HUES6 (cell line): ENCODE results near the gene MRC2.

ENCODE experiments used
- H3K27ac ChIP-seq: 2 replicates; pipeline ENCODE4 v1.7.0; 2013; ENCODE audit warnings: low read depth, mild to moderate bottlenecking, low read length, inconsistent platforms
- H3K27me3 ChIP-seq: 2 replicates; pipeline ENCODE4 v1.6.1; 2013; ENCODE audit warnings: low read length; ENCODE audit not compliant: control insufficient read depth, insufficient read depth
- H3K36me3 ChIP-seq: 2 replicates; pipeline ENCODE4 v1.6.1; 2013; ENCODE audit warnings: low read length; ENCODE audit not compliant: control insufficient read depth, insufficient read depth
- H3K4me1 ChIP-seq: 2 replicates; pipeline ENCODE4 v1.6.1; 2013; ENCODE audit warnings: low read length; ENCODE audit not compliant: control insufficient read depth, insufficient read depth
- H3K4me3 ChIP-seq: 2 replicates; pipeline ENCODE4 v1.5.1; 2013; ENCODE audit warnings: low read depth, low read length
- H3K9ac ChIP-seq: one replicate; pipeline ENCODE4 v1.6.1; 2013; ENCODE audit warnings: mild to moderate bottlenecking, low read length
- H3K9me3 ChIP-seq: 2 replicates; pipeline ENCODE4 v1.6.1; 2013; ENCODE audit warnings: low read depth, low read length; ENCODE audit not compliant: control insufficient read depth, insufficient read depth

Gene MRC2

GRCh38 chr17:62665599-62665998, 38.1 kb downstream of the MRC2 start:
- H3K9ac ChIP-seq, result no peak overlapping the region
- 0 out of 2 replicates have a peak, but pooled peaks cover 5% of the 10 kb centered on the region for H3K36me3 ChIP-seq
- H3K4me1 ChIP-seq, result peaks cover 5% of the 10 kb centered on the region; the same call in 1 of the 2 replicates
- no peaks in the 10 kb centered on the region for H3K27me3 ChIP-seq
- H3K4me3 ChIP-seq, result no peak overlapping the region
- H3K27ac ChIP-seq, result no peak overlapping the region
- peaks cover 5% of the 10 kb centered on the region for H3K9me3 ChIP-seq

GRCh38 chr17:62666061-62666800, 38.8 kb downstream of the MRC2 start:
- H3K4me3 ChIP-seq, result no peak overlapping the region
- 0 out of 2 replicates have a peak, but pooled peaks cover 5% of the 10 kb centered on the region for H3K36me3 ChIP-seq
- peaks cover 5% of the 10 kb centered on the region; the same call in 1 of the 2 replicates for H3K4me1 ChIP-seq
- H3K9me3 ChIP-seq, result no peaks in the 10 kb centered on the region
- H3K27ac ChIP-seq, result no peak overlapping the region
- no peaks in the 10 kb centered on the region for H3K27me3 ChIP-seq
- H3K9ac ChIP-seq, result no peak overlapping the region

DNA sequence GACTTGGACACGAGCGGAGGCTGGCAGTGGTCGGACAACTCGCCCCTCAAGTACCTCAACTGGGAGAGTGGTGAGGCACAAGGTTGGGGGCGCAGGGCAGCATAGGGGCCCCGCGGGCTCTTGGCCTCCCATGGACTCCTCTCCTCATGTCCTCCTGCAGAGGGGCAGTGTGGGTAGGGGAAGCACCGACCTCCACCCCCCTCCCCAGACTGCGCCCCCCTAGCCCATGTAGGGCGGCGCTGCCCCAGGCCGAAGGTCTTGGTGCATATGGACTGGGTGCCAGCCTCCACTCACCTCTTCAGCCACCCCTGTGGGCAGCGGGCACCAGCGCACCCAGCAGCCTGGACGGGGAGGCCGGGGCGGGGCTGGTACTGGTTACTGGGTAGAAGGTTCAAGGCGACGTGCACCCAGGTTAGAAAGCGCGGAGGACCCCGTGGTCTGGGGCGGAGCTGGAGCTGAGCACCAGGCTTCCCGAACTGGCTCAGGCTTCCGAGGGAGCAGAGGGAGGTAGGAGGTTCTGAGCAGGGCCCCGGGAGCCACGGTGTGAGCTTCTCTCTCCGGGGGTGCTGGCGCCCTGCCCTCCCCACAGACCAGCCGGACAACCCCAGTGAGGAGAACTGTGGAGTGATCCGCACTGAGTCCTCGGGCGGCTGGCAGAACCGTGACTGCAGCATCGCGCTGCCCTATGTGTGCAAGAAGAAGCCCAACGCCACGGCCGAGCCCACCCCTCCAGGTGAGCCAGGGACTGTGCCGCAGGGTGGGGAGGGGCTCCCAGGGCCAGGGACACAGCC, 39.5 kb downstream of the MRC2 start:
- H3K4me3 ChIP-seq, result no peak overlapping the region
- no peaks in the 10 kb centered on the region for H3K27me3 ChIP-seq
- no peak overlapping the region for H3K27ac ChIP-seq
- H3K9ac ChIP-seq, result no peak overlapping the region
- H3K4me1 ChIP-seq, result peaks cover 5% of the 10 kb centered on the region; the same call in 1 of the 2 replicates
- H3K9me3 ChIP-seq, result no peaks in the 10 kb centered on the region
- 0 out of 2 replicates have a peak, but pooled peaks cover 9% of the 10 kb centered on the region for H3K36me3 ChIP-seq

GRCh38 chr17:62668091-62668804, 40.8 kb downstream of the MRC2 start:
- Histone ChIP-seq H3K27me3 (no peaks in the 10 kb centered on the region), H3K9ac (no peak overlapping the region), H3K9me3 (no peaks in the 10 kb centered on the region), H3K4me3 (no peak overlapping the region), H3K4me1 (peaks cover 5% of the 10 kb centered on the region; the same call in 1 of the 2 replicates), H3K36me3 (0 out of 2 replicates have a peak, but pooled peaks cover 9% of the 10 kb centered on the region), H3K27ac (no peak overlapping the region)

DNA sequence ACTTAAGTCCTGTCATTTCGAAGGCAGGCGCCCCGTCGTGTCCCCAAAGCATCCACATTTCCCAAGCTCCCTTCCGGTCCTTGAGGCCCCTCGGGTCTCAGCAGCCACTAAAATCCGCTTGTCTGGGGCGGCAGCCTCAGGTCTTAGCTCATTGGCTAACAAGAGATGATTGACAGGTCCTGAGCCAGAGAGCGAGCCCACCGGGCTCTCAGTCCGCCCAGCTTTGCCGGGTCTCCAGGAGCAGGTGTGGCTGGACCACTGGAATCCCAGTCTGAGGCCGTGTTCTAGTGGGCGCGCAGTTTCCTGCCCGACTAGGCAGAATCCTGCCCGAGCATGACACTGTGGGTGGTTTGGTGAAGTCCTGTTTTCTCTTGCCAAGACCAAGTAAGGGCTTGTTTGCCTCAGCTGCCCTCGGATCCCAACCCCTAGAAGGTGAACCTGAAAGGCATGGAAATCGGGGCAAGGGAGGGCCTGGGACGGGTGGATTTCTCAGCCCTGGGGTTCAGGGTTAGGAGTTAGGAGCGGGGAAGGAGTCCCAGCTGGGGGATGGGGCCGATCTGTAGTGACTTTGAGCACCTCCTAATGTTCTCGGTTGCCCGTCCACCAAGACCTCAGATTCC, 42.8 kb downstream of the MRC2 start:
- H3K27me3 ChIP-seq, result no peaks in the 10 kb centered on the region
- H3K4me1 ChIP-seq, result peaks cover 5% of the 10 kb centered on the region; the same call in 1 of the 2 replicates
- H3K36me3 ChIP-seq, result peaks cover 9% of the 10 kb centered on the region; the same call in 1 of the 2 replicates
- no peak overlapping the region for H3K4me3 ChIP-seq
- no peaks in the 10 kb centered on the region for H3K9me3 ChIP-seq
- H3K9ac ChIP-seq, result no peak overlapping the region
- no peak overlapping the region for H3K27ac ChIP-seq

DNA sequence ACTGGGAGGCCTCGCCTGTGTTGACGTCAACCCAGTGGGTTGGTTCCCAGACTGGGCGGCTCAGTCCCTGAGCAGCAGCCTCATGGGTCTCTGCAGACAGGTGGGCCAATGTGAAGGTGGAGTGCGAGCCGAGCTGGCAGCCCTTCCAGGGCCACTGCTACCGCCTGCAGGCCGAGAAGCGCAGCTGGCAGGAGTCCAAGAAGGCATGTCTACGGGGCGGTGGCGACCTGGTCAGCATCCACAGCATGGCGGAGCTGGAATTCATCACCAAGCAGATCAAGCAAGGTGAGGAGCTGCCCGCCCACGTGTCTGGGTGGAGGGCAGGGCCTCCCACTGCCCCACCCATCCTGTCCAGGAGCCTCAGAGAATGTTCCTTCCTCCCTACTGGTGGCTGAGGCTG, 44.1 kb downstream of the MRC2 start:
- peaks cover 20% of the 10 kb centered on the region for H3K36me3 ChIP-seq
- H3K9me3 ChIP-seq, result no peaks in the 10 kb centered on the region

DNA sequence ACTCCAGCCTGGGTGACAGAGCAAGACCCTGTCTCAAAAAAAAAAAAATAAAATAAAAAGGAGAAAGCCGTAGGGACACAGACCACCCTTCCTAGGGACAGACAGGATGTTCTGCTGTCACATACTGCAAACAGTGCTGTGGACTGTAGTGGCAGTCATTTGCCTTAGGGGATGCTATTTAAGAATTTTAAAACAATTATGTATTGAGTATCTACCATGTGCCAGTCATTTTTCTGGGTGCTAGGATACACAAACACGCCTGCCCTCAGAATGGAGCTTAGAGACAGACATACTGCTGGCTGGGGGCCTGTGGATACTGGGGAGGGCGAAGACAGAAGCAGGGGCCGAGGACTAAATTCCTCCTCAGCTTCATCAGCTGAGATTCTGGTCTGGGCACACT, 45.5 kb downstream of the MRC2 start:
- Histone ChIP-seq H3K4me1 (peaks cover 5% of the 10 kb centered on the region; the same call in 1 of the 2 replicates), H3K4me3 (no peak overlapping the region), H3K36me3 (peaks cover 30% of the 10 kb centered on the region), H3K27ac (no peak overlapping the region), H3K27me3 (no peaks in the 10 kb centered on the region), H3K9ac (no peak overlapping the region), H3K9me3 (no peaks in the 10 kb centered on the region)

More for the DNA sequence above, 44.1 kb downstream of the MRC2 start:
- Histone ChIP-seq H3K27me3 (no peaks in the 10 kb centered on the region), H3K4me1 (peaks cover 5% of the 10 kb centered on the region; the same call in 1 of the 2 replicates), H3K4me3 (no peak overlapping the region), H3K9ac (no peak overlapping the region), H3K27ac (no peak overlapping the region)

DNA sequence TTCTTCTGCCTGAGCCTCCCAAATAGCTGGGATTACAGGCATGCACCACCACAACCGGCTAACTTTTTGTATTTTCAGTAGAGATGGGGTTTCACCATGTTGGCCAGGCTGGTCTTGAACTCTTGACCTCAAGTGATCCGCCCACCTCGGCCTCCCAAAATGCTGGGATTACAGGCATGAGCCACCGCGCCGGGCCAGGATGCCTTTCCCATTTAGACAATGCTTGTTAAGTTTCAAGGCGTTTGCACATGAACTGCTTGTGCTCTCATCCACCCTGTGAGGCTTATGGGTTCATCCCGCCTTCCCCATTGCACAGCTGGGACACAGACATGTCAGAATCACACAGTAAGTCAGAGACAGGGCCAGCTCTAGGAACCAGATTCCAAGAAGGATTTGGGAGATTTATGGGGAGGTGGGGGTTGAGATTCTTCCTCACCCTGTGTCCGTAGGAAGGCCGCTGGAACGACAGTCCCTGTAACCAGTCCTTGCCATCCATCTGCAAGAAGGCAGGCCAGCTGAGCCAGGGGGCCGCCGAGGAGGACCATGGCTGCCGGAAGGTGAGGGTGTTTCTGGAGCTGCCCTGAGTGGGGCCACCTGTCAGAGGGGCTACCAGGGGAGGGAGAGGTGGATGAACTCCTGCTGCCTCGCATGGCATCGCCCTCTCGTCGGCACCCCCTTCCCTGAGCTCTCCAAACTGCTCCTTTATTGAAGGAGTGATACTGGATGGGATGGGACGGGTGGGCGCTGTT, 46.3 kb downstream of the MRC2 start:
- Histone ChIP-seq H3K4me1 (peaks cover 5% of the 10 kb centered on the region; the same call in 1 of the 2 replicates), H3K27ac (no peak overlapping the region), H3K9ac (no peak overlapping the region), H3K9me3 (no peaks in the 10 kb centered on the region), H3K36me3 (peaks cover 30% of the 10 kb centered on the region), H3K4me3 (no peak overlapping the region), H3K27me3 (no peaks in the 10 kb centered on the region)

GRCh38 chr17:62674363-62674739, 46.9 kb downstream of the MRC2 start:
- no peak overlapping the region for H3K27ac ChIP-seq
- H3K9ac ChIP-seq, result no peak overlapping the region
- no peaks in the 10 kb centered on the region for H3K27me3 ChIP-seq
- H3K4me1 ChIP-seq, result peaks cover 5% of the 10 kb centered on the region; the same call in 1 of the 2 replicates
- peaks cover 30% of the 10 kb centered on the region for H3K36me3 ChIP-seq
- no peaks in the 10 kb centered on the region for H3K9me3 ChIP-seq
- H3K4me3 ChIP-seq, result no peak overlapping the region

- H3K4me3 ChIP-seq, result no peak overlapping the region
- H3K27ac ChIP-seq, result no peak overlapping the region
- H3K9ac ChIP-seq, result no peak overlapping the region
Measured at GRCh38 chr17:62674841-62675240, 47.4 kb downstream of the MRC2 start.

More at GRCh38 chr17:62674841-62675240, 47.4 kb downstream of the MRC2 start:
- no peaks in the 10 kb centered on the region for H3K9me3 ChIP-seq
- peaks cover 30% of the 10 kb centered on the region for H3K36me3 ChIP-seq
- no peaks in the 10 kb centered on the region for H3K27me3 ChIP-seq
- peaks cover 3% of the 10 kb centered on the region; the same call in 1 of the 2 replicates for H3K4me1 ChIP-seq
